ENCODE measurements around the gene PTGER3. TPM values are rescaled to one million over a fixed set of nuclear protein-coding genes. Genes with fewer than 3 reads are reported as not detected.
"Not testable (repeated sequence)": the region's sequence is repeated elsewhere in the genome, so short reads cannot be mapped to it uniquely, and the experiment has no call there.

The PTGER3 gene
- total RNA-seq, 1 experiment from 2014 or later: not detected

GRCh38 chr1:71014178-71014579 is 33.4 kb downstream of the PTGER3 start:
- no peak for DNase-seq (ENCODE audit: low read depth)

DNA sequence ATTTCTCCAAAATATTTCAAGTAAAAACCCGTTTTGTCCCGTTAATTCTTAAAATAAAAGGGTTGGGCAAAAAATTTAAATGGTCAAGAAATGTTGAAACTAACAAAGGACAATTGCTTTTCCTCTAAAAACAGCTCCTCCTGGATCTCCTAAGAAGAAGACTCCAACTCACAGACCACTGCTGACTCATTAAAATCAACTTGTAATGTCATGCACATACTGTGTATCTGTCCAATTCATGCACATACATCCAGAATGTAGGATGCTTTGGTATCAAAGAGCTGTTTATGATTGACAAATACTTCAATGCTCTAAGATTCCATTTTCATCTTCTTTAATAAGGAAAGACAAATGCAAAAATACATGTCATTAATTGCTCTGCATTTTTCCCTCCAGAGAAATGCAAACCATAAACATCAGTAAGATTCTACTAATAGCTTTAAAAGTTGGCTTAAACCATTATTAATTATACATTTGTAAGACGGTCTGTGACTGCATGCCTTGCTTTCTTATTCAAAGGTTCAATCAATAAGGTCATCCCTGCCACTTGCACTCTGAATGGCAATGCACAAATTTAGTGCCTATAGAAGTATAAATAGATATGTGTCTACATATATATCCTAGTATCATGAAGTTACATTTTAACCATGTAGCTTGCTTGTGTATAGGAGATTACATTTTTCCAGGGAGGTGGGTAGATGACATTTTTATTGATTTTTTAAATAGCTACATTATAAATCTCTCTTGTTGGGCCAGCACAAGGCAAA is 44.7 kb downstream of the PTGER3 start:
- no peak for DNase-seq (ENCODE audit: low read depth)

- no peak for DNase-seq (ENCODE audit: low read depth)
Measured at GRCh38 chr1:71001624-71002023, 46.0 kb downstream of the PTGER3 start.

DNA sequence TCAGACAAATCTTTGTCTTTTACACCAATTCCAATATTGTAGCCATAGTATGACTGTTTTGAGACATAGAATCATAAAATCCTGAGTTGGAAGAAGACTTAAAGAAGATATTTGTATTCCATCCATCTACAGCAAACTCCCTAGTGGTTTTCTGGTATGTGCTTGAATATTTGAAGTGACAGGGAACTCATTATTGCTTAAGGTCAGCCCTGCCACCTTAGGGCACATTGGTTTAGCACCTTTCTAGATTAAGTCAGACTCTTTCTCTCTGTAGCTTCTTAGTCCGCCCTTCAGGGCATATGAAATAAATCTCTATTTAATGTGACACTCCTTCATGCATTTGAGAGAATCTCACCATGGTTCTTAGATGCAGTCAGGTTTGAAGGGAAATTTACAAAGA is 49.8 kb downstream of the PTGER3 start:
- DNase-seq (ENCODE audit: low read depth): no peak

- no peak for DNase-seq (ENCODE audit: low read depth)
Measured at GRCh38 chr1:70994753-70995268, 52.8 kb downstream of the PTGER3 start.

GRCh38 chr1:70993798-70994197 is 53.8 kb downstream of the PTGER3 start:
- no peak for DNase-seq (ENCODE audit: low read depth)

DNA sequence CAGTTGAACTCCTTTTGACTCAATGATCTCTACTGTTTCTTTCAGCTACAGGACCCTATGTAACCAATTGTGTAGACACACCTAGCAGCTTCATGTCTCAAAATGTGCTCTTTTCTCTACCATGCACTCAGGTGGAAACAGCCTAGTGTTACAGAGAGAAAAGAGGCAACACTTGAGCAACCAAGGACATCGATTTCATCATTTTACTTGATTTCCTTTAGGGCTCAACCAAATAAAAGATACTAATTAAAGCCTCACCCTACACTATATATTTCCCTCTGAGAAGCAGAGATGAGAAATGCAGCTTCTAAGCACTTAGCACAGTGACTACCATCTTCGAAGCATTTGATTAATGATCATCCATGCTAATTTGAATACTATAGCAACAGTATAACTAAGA is 55.1 kb downstream of the PTGER3 start:
- no peak for DNase-seq (ENCODE audit: low read depth)

DNA sequence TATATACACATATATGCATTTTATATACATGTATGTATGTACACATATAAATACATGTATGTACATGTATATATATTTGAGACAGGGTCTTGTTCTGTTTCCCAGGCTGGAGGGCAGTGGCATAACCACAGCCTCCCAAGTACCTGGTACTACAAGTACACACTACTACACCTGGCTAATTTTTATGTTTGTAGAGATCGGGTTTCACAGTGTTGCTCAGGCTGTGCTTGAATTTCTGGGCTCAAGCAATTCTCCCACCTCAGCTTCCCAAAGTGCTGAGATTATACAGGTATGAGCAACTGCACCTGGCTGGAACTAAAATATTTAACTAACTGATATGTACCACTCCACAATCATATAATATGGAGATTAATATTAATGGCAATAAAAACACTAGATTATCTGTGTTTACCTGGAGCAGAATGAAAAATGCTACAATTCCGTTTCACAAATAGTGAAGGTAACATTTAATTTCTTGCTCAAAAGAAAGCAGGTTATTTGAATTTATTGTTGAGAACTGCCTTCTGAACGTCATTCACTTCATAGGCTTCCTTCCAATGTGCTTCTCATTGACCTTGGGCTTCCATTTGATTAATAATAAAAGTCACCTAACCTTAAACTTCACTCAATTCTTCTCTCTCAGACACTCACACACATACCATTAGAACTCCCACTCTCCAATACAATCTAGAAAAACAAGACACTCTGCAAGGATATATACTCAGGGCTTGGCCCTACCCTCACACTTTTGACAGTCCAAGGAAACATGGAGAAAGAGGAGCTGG is 57.0 kb downstream of the PTGER3 start:
- DNase-seq (ENCODE audit: low read depth): no peak

DNA sequence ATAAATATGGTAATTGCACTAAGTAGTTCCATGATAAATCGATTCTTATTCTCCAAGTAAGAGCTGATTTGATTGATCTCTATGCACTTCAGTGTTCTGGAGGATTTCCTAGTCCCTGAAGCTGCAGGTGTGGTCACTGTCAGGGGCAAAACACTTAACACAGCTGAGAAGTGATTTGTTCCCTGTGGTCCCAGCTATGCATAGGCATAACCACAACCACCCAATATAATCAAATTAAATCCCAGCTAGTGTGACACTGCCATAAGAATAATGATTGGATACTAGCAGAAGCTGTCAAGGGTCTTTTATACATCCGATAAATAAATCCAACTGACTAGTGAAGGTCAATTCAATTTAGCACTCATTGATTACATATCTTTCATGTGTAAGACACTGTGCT is 60.1 kb downstream of the PTGER3 start:
- DNase-seq (ENCODE audit: low read depth): no peak

- DNase-seq (ENCODE audit: low read depth): not testable (repeated sequence)
Measured at GRCh38 chr1:70985776-70986225, 61.8 kb downstream of the PTGER3 start.

DNA sequence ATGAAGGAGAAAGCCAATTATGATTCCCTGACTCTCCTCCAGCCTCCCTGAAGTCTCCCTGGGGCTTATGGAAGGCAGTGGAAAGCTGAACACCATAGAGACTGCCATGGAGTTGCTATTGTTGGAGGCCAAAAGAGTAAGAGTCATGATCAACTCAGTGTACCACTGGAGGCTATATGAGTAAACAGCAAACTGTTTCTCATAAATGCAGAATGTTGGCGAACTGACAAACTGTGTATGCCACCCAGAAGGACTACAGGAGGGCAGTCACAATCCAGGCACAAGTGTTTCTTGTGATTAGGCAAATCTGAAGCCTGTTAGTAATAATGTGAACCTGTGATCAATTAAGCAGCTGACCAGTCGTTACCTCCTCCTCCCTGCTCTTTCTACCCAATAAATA is 62.3 kb downstream of the PTGER3 start:
- DNase-seq (ENCODE audit: low read depth): not testable (repeated sequence)

GRCh38 chr1:70980361-70980760 is 67.3 kb downstream of the PTGER3 start:
- no peak for DNase-seq (ENCODE audit: low read depth)

DNA sequence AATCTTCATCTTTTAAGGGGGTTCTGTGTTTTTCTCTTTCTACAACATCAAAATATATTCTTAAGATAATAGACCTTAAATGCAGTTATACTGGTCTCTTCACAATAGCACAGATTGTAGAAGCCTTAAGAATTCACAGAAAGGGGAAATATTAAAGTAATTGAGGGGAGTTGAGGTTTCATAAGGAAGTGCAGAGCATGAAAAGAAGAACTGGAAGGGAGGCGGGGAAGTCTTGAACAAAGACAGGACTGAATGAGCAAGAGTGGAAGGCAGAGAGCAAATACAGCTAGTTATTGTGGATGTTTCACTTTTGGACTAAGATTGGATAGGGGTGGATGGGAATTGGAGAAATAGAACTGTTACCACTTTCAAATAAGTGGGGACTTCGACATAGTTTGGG is 67.7 kb downstream of the PTGER3 start:
- no peak for DNase-seq (ENCODE audit: low read depth)

GRCh38 chr1:70979313-70979712 is 68.3 kb downstream of the PTGER3 start:
- no peak for DNase-seq (ENCODE audit: low read depth)

GRCh38 chr1:70978623-70979022 is 69.0 kb downstream of the PTGER3 start:
- DNase-seq (ENCODE audit: low read depth): no peak

DNA sequence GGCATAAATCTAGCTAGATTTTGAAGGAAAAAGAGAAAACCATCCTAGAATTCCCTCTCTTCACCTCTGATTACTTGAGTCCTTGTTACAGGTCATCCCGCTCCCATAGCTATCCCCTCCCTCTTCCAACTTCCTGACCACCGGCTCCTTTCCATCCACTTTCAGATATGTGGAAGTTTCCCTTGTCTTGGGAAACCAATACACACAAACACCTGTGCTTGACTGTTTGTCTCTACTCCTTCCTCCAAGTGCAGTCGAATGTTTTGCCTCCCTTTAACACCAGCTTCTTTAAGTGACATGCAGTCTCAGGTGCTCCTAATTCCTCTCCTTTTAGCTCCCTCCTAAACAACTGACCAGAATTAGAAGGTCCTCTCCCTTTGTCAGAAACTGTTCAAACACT is 70.0 kb downstream of the PTGER3 start:
- no peak for DNase-seq (ENCODE audit: low read depth)

- DNase-seq (ENCODE audit: low read depth): no peak
Measured at GRCh38 chr1:70977041-70977440, 70.6 kb downstream of the PTGER3 start.

GRCh38 chr1:70973754-70974153 is 73.9 kb downstream of the PTGER3 start:
- no peak for DNase-seq (ENCODE audit: low read depth)

- DNase-seq (ENCODE audit: low read depth): no peak
Measured at GRCh38 chr1:70970407-70970806, 77.2 kb downstream of the PTGER3 start.

- DNase-seq (ENCODE audit: low read depth): peak; percentile 6
Measured at GRCh38 chr1:70966018-70966638, 81.5 kb downstream of the PTGER3 start.

GRCh38 chr1:70963374-70963773 is 84.2 kb downstream of the PTGER3 start:
- DNase-seq (ENCODE audit: low read depth): no peak

DNA sequence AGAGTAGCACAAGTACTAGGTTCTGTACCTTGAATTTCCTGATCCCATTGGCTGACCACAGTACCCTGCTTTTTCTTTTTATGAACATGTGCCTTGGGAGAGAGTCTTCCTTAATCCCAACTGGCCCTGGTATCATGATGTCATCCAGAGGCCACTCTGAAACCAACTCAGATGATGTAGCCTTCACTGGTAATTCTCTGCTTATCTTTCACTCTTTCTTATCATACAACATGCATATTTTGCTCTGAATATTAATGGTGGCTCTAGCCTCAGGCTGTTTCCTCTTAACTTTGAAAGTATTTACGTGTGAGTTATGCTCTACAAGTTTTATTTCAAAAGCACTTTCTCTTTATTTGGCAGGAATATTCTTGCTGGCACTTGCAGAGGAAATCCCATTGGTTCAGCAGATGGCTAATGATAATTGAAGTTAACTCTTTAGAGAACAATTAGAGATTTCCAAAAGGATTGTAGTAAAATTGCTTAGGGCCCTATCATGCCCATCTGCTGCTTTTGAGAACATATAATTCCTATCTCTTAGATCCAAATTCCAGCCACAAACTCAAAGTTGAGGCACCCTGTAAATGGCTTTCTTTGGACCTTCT is 86.1 kb downstream of the PTGER3 start:
- no peak for DNase-seq (ENCODE audit: low read depth)
